GM19099 (cell line): Measurements from ENCODE around the gene EFEMP1.

Experiments
- POLR2A ChIP-seq: IDR thresholded peaks from 3 replicates; pipeline ENCODE4 v1.6.1; 2011; ENCODE audit warnings: low read depth; ENCODE audit not compliant: insufficient read length; ENCODE audit errors: extremely low read depth

EFEMP1 gene

GRCh38 chr2:55840460-55840859, 83.1 kb downstream of the EFEMP1 start:
- TF ChIP-seq POLR2A, result no peak

- no peak for TF ChIP-seq POLR2A
Measured at GRCh38 chr2:55839182-55839819, 84.3 kb downstream of the EFEMP1 start.

- no peak for TF ChIP-seq POLR2A
Measured at GRCh38 chr2:55838653-55839052, 84.9 kb downstream of the EFEMP1 start.

- TF ChIP-seq POLR2A, result no peak
Measured at GRCh38 chr2:55837073-55837472, 86.5 kb downstream of the EFEMP1 start.

GRCh38 chr2:55827855-55828254, 95.7 kb downstream of the EFEMP1 start:
- TF ChIP-seq POLR2A, result no peak

GRCh38 chr2:55826246-55826645, 97.3 kb downstream of the EFEMP1 start:
- no peak for TF ChIP-seq POLR2A

GRCh38 chr2:55824551-55825096, 99.0 kb downstream of the EFEMP1 start:
- no peak for TF ChIP-seq POLR2A
